UCSD-AML1 (cell line): ENCODE results near the gene FTSJ1.
"Not testable (repeated sequence)": the region's sequence is repeated elsewhere in the genome, so short reads cannot be mapped to it uniquely, and the experiment has no call there.

Experiments
- DNase-seq: peaks from one replicate; lab custom pipeline; 2025; ENCODE audit not compliant: unreplicated experiment; lab: John Stamatoyannopoulos, UW

The FTSJ1 gene

DNA sequence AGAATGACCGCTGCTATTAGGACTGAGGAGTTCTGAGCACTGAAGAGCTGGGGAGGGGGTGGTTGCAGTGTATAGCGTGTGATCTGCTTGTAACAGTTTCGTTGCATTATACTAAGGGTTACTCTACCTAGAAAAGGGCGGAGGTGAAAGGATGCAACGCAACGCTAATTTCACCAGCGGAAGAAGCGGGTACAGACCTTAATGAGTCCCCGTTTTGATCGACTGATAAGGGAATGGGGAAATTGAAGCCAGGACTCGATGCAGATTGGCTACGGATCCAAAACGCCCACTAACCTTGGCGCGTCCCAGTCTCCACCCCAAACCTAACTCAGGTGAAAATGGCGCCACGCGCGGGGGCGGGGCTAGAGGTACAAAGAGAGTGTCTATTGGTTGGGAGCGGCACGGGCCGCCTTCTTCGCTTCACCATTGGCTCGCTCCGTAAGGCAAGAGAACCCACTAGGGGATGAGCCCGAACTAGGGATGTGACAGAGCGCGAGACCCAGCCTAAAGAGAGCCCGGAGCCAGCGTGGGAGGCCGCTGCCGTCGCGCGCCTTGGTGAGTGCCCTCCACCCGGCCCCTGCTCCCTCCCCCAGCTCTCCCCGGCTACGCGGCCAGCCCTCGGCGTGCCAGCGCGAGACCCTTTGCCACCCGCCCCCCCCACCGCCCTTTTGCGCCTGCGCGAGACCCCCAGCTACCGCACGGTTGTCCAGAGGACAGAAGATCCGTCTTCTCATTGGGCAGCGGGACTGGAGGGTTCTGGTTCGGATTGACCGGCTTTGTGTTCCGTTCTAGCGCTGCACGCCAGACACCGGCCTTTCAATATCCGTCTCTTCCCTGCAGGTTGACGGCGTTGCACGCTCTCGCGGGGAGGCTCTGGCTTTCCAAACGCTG is 45.6 kb downstream of the FTSJ1 start, which contains the start of gene EBP:
TSS of gene EBP (plus strand) at position 456 of the 891 bp plus-strand sequence. CDS start 1,964 bp downstream, outside the sequence.
- peak; percentile 86 for DNase-seq

GRCh38 chrX:48522291-48522690 is 46.3 kb downstream of the FTSJ1 start:
- no peak for DNase-seq

DNA sequence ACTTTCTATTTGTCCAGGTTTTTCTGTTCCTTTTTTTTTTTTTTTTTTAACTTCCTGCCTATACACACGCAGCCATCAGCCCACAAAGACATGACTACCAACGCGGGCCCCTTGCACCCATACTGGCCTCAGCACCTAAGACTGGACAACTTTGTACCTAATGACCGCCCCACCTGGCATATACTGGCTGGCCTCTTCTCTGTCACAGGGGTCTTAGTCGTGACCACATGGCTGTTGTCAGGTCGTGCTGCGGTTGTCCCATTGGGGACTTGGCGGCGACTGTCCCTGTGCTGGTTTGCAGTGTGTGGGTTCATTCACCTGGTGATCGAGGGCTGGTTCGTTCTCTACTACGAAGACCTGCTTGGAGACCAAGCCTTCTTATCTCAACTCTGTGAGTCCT is 47.7 kb downstream of the FTSJ1 start:
- DNase-seq: no peak

DNA sequence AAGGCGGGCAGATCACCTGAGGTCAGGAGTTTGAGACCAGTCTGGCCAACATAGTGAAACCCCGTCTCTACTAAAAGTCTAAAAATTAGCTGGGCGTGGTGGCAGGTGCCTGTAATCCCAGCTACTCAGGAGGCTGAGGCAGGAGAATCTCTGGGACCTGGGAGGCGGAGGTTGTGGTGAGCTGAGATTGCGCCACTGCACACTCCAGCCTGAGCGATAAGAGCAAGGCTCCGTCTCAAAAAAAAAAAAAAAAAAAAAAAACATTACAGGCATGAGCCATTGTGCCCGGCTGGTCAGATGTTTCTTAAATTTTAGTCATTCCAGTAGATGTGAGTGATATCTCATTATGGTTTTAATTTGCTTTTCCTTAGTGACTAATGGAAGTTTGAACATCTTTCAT is 49.9 kb downstream of the FTSJ1 start:
- DNase-seq: not testable (repeated sequence)

DNA sequence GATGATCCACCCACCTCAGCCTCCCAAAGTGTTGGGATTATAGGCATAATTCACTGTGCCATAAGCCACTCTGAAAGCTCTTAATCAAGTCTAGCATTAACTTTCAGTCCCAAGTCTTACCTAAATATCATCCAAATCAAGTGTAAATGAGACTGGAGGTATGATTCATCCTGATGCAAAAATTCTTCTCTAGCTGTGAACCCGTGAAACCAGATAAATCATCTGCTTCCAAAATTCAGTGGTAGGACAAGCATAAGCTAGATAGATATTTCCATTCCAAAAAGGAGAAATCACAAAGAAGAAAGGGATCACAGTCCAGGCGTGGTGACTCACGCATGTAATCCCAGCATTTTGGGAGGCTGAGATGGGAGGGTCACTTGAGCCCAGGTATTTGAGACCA is 54.7 kb downstream of the FTSJ1 start:
- DNase-seq: no peak

DNA sequence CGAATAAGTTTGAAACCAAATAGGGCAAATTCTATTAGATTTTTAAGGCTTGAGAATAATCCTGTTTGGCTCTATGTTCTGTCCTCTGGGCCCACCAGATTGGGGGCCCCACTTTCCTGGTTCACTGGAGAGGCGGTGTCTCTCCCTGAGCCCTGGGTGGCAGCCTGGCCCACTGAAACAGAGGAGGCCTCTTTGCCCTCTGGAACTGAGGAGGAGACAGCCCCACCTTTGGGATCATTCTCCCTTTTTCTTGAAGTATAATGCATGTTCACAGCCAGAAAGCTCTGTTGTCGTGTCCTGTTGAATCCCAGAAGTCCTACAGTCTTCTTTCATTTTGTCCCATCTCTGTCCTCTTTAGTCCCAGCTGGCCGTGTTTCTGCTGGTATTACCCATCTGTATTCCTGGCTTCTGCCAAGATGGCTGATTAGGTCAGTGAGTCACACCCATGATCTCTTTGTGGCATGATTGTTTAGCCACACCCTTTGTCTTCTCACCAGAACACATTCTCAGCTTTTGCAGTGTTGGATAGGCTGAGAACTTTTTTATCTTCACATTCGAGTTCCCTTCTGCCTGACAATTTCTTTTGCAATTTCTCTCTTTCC is 55.5 kb downstream of the FTSJ1 start:
- no peak for DNase-seq

DNA sequence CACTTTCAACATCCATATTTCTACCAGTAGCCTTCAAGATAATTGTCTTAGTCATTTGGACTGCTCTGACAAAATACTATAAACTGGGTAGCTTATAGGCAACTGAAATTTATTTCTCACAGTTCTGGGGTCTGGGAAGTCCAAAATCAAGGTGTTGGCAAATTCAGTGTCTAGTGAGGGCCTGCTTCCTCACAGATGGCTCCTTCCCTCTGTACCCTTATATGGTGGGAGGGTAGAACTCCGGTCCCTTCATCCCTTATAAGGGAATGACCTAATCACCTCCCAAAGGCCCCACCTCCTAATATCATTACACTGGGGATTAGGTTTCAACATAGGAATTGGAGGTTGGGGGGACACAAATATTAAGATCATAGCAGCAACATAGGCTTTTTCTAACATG is 56.2 kb downstream of the FTSJ1 start:
- DNase-seq: no peak

- DNase-seq: no peak
Measured at GRCh38 chrX:48533165-48533564, 57.2 kb downstream of the FTSJ1 start.
